ENCODE measurements around the gene CALR. TPM values are rescaled to one million over a fixed set of nuclear protein-coding genes. Genes with fewer than 3 reads are reported as not detected.

CALR gene
- total and polyA plus RNA-seq, 2 donors (not counting 3 experiments of a cell fraction or from before 2014, with no cell fraction given): 1,135 to 1,636 TPM

DNA sequence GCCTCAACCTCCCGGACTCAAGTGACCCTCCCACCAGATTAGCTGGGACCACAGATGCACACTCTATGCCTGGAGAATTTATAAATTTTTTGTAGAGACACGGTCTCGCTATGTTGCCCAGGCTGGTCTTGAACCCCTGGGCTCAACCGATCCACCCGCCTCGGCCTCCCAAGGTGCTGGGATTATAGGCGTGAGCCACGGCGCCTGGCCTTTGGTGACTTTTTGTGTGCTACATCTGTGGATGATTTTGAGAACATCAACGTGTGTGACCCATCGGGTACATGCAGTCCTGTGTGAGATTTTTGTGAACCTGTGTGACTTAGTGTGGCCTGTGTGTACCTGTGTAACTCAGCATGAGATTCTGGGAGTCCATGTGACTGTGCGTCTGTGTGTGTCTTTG, 48.3 kb downstream of the CALR start:
- TF ChIP-seq JUN (IDR thresholded peaks at IDR 0.05; ENCODE audit: borderline replicate concordance, insufficient read depth, insufficient read length, low read depth) (no peak), MYC (IDR thresholded peaks at IDR 0.05; ENCODE audit: low read depth, low read length) (no peak), FOS (IDR thresholded peaks at IDR 0.05; ENCODE audit: borderline replicate concordance, insufficient read depth, low read length) (no peak), POLR2AphosphoS5 (IDR thresholded peaks at IDR 0.05; ENCODE audit: insufficient read depth, low read depth, low read length) (no peak), GATA2 (IDR thresholded peaks at IDR 0.05; ENCODE audit: insufficient read depth, insufficient read length, low read depth, low read length) (no peak)
- TF ChIP-seq, protein P1, sequence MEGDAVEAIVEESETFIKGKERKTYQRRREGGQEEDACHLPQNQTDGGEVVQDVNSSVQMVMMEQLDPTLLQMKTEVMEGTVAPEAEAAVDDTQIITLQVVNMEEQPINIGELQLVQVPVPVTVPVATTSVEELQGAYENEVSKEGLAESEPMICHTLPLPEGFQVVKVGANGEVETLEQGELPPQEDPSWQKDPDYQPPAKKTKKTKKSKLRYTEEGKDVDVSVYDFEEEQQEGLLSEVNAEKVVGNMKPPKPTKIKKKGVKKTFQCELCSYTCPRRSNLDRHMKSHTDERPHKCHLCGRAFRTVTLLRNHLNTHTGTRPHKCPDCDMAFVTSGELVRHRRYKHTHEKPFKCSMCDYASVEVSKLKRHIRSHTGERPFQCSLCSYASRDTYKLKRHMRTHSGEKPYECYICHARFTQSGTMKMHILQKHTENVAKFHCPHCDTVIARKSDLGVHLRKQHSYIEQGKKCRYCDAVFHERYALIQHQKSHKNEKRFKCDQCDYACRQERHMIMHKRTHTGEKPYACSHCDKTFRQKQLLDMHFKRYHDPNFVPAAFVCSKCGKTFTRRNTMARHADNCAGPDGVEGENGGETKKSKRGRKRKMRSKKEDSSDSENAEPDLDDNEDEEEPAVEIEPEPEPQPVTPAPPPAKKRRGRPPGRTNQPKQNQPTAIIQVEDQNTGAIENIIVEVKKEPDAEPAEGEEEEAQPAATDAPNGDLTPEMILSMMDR (IDR thresholded peaks at IDR 0.05; ENCODE audit: extremely low read depth in 1 of 2, insufficient read depth in 1 of 2, low read depth in 1 of 2, low read length in 2 of 2): no peak
- no peaks in the 10 kb centered on the region for H3K9me1 ChIP-seq (replicated peaks; ENCODE audit: control insufficient read depth, extremely low read depth, insufficient read depth, low read length)
- H3K9ac ChIP-seq (replicated peaks; ENCODE audit: extremely low read depth, insufficient read depth, low read length): no peak overlapping the region
- H3K4me1 ChIP-seq (ENCODE audit: control insufficient read depth, extremely low read depth, insufficient read depth, low read length): peaks cover 2% of the 10 kb centered on the region
- H2AFZ ChIP-seq (ENCODE audit: low read depth, low read length): no peak overlapping the region
- H3K79me2 ChIP-seq (ENCODE audit: control insufficient read depth, insufficient read depth, low read length): no peaks in the 10 kb centered on the region
- no peaks in the 10 kb centered on the region for H3K36me3 ChIP-seq (ENCODE audit: control insufficient read depth in 2 of 2, extremely low read depth in 1 of 2, insufficient read depth in 2 of 2, low read length in 2 of 2)
- BruUV-seq (replicated peaks): no TSS peak
- ChIA-PET CTCF (interaction anchor here (11.0 to 13.4 kb wide), 2 partner anchors 74 to 106 kb away, joined by 274 to 543 read pairs; no protein-coding TSS in a partner anchor), POLR2A (no interaction called here)
- dilution Hi-C loops (cut with MboI; ENCODE audit: extremely low pct_ligation_motif_present, low sequenced_read_pairs) (no loop called here), intact Hi-C loops (cut with micrococcal nuclease) (no loop called here)
- no peak for DNase-seq (ENCODE audit: low read depth, low spot score)
- no peaks in the 10 kb centered on the region for H4K20me1 ChIP-seq (replicated peaks; ENCODE audit: control insufficient read depth, extremely low read depth, insufficient read depth, low read length)
- H3K9me3 ChIP-seq (replicated peaks; ENCODE audit: control insufficient read depth, insufficient read depth, low read length): no peaks in the 10 kb centered on the region
- H3K4me2 ChIP-seq (ENCODE audit: insufficient read depth, low read length): no peak overlapping the region
- no peaks in the 10 kb centered on the region for H3K27me3 ChIP-seq (ENCODE audit: control insufficient read depth in 2 of 2, insufficient read depth in 2 of 2, low read length in 2 of 2)
- no peak overlapping the region for H3K4me3 ChIP-seq (replicated peaks in 1 of 3; ENCODE audit: insufficient read depth in 1 of 3, low read depth in 1 of 3, low read length in 3 of 3)
- no peak for FAIRE-seq
- H3K27ac ChIP-seq (ENCODE audit: insufficient read depth, low read depth, low read length): no peak overlapping the region

GRCh38 chr19:12987190-12987589, 48.8 kb downstream of the CALR start:
- Histone ChIP-seq H3K79me2 (ENCODE audit: control insufficient read depth, insufficient read depth, low read length) (no peaks in the 10 kb centered on the region), H3K27me3 (ENCODE audit: control insufficient read depth in 2 of 2, insufficient read depth in 2 of 2, low read length in 2 of 2) (no peaks in the 10 kb centered on the region), H3K9ac (replicated peaks; ENCODE audit: extremely low read depth, insufficient read depth, low read length) (no peak overlapping the region), H3K27ac (ENCODE audit: insufficient read depth, low read depth, low read length) (no peak overlapping the region), H3K4me2 (ENCODE audit: insufficient read depth, low read length) (no peak overlapping the region), H3K9me1 (replicated peaks; ENCODE audit: control insufficient read depth, extremely low read depth, insufficient read depth, low read length) (no peaks in the 10 kb centered on the region), H2AFZ (ENCODE audit: low read depth, low read length) (no peak overlapping the region), H3K9me3 (replicated peaks; ENCODE audit: control insufficient read depth, insufficient read depth, low read length) (no peaks in the 10 kb centered on the region), H4K20me1 (replicated peaks; ENCODE audit: control insufficient read depth, extremely low read depth, insufficient read depth, low read length) (no peaks in the 10 kb centered on the region), H3K36me3 (ENCODE audit: control insufficient read depth in 2 of 2, extremely low read depth in 1 of 2, insufficient read depth in 2 of 2, low read length in 2 of 2) (no peaks in the 10 kb centered on the region), H3K4me3 (replicated peaks in 1 of 3; ENCODE audit: insufficient read depth in 1 of 3, low read depth in 1 of 3, low read length in 3 of 3) (no peak overlapping the region), H3K4me1 (ENCODE audit: control insufficient read depth, extremely low read depth, insufficient read depth, low read length) (peaks cover 2% of the 10 kb centered on the region)
- FAIRE-seq: no peak
- TF ChIP-seq EZH2 (IDR thresholded peaks at IDR 0.05; ENCODE audit: borderline replicate concordance, low read depth, low read length, severe bottlenecking): no peak
- no peak for TF ChIP-seq MAX (IDR thresholded peaks at IDR 0.05; ENCODE audit: insufficient read depth, insufficient read length)
- no peak for TF ChIP-seq MYC (IDR thresholded peaks at IDR 0.05; ENCODE audit: low read depth, low read length)
- no peak for TF ChIP-seq GATA2 (IDR thresholded peaks at IDR 0.05; ENCODE audit: insufficient read depth, insufficient read length, low read depth, low read length)
- TF ChIP-seq FOS (IDR thresholded peaks at IDR 0.05; ENCODE audit: borderline replicate concordance, insufficient read depth, low read length): no peak
- no peak for TF ChIP-seq POLR2A (IDR thresholded peaks at IDR 0.05; ENCODE audit: low read depth, low read length)
- no peak for TF ChIP-seq POLR2AphosphoS5 (IDR thresholded peaks at IDR 0.05; ENCODE audit: insufficient read depth, low read depth, low read length)
- TF ChIP-seq JUN (IDR thresholded peaks at IDR 0.05; ENCODE audit: borderline replicate concordance, insufficient read depth, insufficient read length, low read depth): no peak
- TF ChIP-seq, protein P1 (IDR thresholded peaks at IDR 0.05; ENCODE audit: extremely low read depth in 1 of 2, insufficient read depth in 1 of 2, low read depth in 1 of 2, low read length in 2 of 2): no peak
- CTCF ChIA-PET: no interaction called here
- intact Hi-C loops (cut with micrococcal nuclease): no loop called here
- POLR2A ChIA-PET: no interaction called here
- dilution Hi-C loops (cut with MboI; ENCODE audit: extremely low pct_ligation_motif_present, low sequenced_read_pairs): no loop called here
- no peak for DNase-seq (ENCODE audit: low read depth, low spot score)
- BruUV-seq (replicated peaks): no TSS peak

Data from endothelial cell of umbilical vein (primary cell).